Fibroblast of pulmonary artery (primary cell): ENCODE results near the gene PICK1.
"Not testable (repeated sequence)": the region's sequence is repeated elsewhere in the genome, so short reads cannot be mapped to it uniquely, and the experiment has no call there.

ENCODE experiments used
- DNase-seq: peaks from one replicate; pipeline ENCODE4 v3.0.0-alpha.2; 2010; ENCODE audit warnings: low read depth
- H3K4me3 ChIP-seq: replicated peaks from 2 replicates; pipeline ENCODE4 v1.5.1; 2011; ENCODE audit warnings: low read depth, mild to moderate bottlenecking, control low read depth, low read length, moderate library complexity
- CTCF ChIP-seq: IDR thresholded peaks from 2 replicates; pipeline ENCODE4 v1.5.1; 2011; ENCODE audit warnings: mild to moderate bottlenecking, control low read depth, low read length, inconsistent platforms; ENCODE audit errors: missing control alignments

PICK1 gene

GRCh38 chr22:38078046-38078840, 21.0 kb downstream of the PICK1 start:
- DNase-seq = no peak
- TF ChIP-seq CTCF = no peak
- no peak overlapping the region for H3K4me3 ChIP-seq

- not testable (repeated sequence) for DNase-seq, H3K4me3 ChIP-seq
Observed at GRCh38 chr22:38079208-38079607, 22.0 kb downstream of the PICK1 start.

- DNase-seq = no peak
- H3K4me3 ChIP-seq = no peak overlapping the region
- no peak for TF ChIP-seq CTCF
Observed at GRCh38 chr22:38079804-38080203, 22.6 kb downstream of the PICK1 start.

GRCh38 chr22:38080474-38080849, 23.3 kb downstream of the PICK1 start:
- TF ChIP-seq CTCF = no peak
- no peak overlapping the region for H3K4me3 ChIP-seq
- no peak for DNase-seq

- H3K4me3 ChIP-seq = no peak overlapping the region
- no peak for TF ChIP-seq CTCF
- peak; percentile 34 for DNase-seq
Observed at GRCh38 chr22:38080850-38081635, 23.8 kb downstream of the PICK1 start.

GRCh38 chr22:38081636-38081940, 24.4 kb downstream of the PICK1 start:
- DNase-seq = no peak
- TF ChIP-seq CTCF = no peak
- H3K4me3 ChIP-seq = no peak overlapping the region

- no peak overlapping the region for H3K4me3 ChIP-seq
- TF ChIP-seq CTCF = no peak
- DNase-seq = no peak
Observed at GRCh38 chr22:38081941-38082828, 25.0 kb downstream of the PICK1 start.
